ENCODE data around the gene PRICKLE3.
A peak's percentile ranks its signal among the peaks of the same experiment; 100 is the strongest.
"Not testable (repeated sequence)": the region's sequence is repeated elsewhere in the genome, so short reads cannot be mapped to it uniquely, and the experiment has no call there.

Gene PRICKLE3

GRCh38 chrX:49178537-49178936, 7.6 kb downstream of the PRICKLE3 start:
- no peak for DNase-seq (ENCODE audit: low read depth)

GRCh38 chrX:49177873-49178480, 8.2 kb downstream of the PRICKLE3 start:
- DNase-seq (ENCODE audit: low read depth), result no peak

DNA sequence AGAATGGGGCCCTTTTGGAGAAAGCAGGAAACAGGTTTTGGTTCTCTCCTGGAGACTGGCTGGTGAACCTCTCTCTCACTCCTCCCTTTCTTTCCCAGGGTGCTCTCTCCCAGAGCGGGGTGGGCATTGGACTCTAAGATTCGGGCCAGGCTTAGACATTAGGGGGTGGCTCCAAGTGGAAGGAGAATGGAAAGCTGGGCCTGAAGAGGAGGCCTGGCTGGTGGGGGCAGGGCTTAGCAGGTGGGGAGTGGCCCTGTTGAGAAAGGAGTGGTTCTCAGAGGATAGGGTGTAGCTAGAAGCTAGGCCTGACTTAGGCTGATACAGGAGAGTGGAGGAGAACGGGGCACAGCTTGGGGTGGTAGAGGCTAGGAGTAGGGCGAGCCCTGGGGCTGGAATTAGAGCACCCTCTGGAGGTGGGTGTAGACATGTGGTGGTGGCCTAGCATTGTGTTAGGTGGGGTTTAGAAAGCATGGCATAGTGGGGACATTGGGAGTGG, 8.8 kb downstream of the PRICKLE3 start:
- no peak for DNase-seq (ENCODE audit: low read depth)

DNA sequence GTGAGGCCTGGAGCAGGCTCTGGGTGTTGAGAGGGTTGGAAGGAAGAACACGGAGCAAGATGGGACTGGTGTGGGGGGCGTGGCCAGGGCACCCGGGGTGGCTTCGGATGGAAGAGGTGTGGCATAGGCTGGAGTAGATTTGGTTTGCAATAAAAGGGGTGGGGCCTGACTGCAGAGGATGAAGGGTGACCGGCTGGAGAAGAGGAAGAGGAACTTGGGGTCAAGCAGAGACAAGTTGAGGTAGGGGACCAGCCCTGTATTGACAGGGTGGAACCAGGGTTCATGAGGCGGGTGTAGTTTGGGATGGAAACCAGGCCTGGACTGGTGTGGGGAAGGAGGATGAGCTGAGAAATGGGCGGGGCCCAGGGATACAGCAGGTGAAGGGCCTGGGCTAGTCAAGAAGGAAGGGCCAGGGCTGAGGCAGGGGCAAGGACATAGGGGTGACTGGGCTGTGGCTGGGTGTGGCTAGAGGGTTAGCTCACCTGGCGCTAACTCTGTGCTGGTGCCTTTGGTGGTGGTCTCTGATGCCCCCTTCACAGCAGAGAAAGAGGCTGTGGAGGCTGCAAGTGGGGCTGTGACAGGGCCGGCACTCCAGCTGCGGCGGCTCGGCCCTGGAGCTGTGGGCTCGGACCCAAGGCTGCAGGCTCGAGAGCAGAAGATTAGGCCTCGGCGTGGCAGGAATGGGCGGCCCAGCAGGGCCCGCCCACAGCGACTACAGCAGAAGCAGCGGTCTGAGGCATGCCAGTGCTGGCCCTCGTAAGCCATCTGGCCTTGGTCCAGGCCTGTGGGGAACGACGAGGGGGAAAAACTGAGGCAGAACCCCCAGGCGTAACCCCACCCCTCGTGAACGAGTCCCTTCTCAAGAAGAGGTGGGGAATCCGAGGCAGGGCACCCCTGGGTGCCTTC, 9.5 kb downstream of the PRICKLE3 start:
- DNase-seq (ENCODE audit: low read depth), result no peak

- DNase-seq (ENCODE audit: low read depth), result no peak
These were observed 10.5 kb downstream of the PRICKLE3 start for GRCh38 chrX:49175435-49176274.

GRCh38 chrX:49174723-49175122, 11.4 kb downstream of the PRICKLE3 start:
- no peak for DNase-seq (ENCODE audit: low read depth)

DNA sequence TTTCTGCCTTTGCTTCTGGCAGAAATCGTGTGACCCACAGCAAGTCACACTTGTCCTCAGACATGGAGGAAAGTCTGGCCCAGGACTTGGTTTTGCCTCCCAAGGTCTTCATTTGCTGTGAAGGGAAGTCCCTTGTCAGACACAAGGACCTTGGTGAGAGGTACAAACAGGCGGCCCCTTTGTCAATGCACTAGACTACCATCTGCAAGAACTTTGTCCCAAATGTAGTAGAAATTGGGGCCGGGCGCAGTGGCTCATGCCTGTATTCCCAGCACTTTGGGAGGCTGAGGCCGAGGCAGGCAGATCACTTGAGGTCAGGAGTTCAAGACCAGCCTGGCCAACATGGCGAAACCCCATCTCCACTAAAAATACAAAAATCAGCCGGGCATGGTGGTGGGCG, 12.6 kb downstream of the PRICKLE3 start:
- DNase-seq (ENCODE audit: low read depth), result not testable (repeated sequence)

DNA sequence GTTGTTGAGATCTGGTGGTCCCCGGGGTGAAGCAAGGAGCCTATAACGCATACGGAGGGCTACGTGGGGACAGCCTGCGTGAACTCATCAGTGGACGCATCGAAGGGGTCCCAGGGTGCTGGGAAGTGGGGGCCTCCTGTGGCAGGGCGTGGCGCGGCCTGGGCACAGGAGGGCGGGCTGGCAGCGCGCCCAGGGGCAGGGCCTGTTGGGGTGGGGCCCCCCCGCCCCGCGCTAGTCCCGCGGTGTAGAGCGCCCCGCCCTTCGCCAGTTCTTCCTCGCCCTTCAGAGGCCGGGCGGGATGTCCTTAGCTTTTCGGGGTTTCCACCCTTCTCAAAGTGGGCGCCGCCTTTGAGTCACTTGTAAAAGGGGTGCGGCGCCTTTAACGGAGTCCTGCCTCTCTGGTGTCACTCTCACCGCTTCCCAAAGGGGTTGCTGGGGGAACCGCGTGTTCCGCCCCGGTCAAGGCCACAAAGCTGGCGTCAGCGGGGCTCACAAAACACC, 13.8 kb downstream of the PRICKLE3 start:
- DNase-seq (ENCODE audit: low read depth), result peak; percentile 50

DNA sequence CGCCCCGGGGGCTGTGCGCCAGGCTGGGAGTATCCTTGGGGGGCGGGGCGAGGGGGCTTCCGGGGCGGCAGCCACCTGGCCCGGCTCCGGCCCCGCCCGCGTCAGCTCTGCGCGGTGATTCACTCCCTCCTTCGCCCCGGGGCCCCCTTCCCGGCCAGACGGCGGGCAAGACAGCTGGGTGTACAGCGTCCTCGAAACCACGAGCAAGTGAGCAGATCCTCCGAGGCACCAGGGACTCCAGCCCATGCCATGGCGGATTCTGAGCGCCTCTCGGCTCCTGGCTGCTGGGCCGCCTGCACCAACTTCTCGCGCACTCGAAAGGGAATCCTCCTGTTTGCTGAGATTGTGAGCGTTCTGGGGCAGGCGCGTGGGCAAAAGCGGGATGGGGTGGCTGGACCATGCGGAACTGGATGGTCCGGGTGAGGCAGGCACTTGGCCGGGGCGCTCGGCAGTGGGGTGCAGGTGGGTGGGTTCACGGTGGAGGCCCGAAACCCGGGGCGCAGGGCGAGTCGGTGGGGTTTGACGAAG, 14.4 kb downstream of the PRICKLE3 start, which contains the start of gene PLP2:
TSS of gene PLP2 (plus strand) at position 147 of the 528 bp plus-strand sequence. CDS start at position 250, 103 bp downstream.
- peak; percentile 57 for DNase-seq (ENCODE audit: low read depth)

- no peak for DNase-seq (ENCODE audit: low read depth)
These were observed 18.4 kb downstream of the PRICKLE3 start for GRCh38 chrX:49167740-49168108.

DNA sequence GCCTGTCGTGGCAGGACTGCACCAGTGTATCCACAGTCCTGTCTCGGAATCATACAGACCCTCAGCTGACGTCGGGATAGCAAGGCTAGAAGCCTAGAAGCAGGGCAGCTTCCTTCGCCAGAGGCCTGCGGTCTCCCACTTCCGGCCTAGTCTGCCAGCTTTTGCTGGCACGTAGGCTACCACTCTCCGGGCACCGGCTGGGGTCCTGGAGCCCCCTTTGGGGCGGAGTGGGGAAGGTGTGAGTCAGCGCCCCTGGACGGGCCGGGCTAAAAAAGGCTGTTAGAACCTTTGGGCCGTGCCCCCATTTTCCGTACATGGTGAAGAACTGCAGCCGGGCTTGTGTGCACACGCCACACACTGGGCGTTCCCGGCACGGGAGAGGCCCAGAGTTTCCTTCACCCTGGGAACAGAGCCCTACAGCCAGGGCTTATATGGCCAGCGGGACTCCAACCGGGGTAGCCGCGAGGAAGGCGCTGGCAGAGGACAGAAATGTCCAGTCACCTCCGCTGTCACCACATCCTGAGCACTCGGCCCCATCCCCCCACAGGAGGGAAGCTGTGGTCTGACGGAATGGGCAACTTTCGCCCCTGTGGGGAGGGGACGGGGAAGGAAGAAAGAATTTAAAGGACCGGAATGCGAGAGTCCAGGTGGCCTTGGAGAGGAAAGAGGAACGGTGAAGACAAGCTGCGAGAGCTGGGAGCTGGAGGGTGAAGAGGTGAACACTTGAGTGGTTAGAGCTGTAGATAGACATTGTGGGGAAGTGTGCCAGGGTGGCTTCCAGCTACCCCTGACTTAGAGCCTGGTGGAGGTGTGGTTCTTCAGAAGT, 19.0 kb downstream of the PRICKLE3 start:
- peak; percentile 49 for DNase-seq (ENCODE audit: low read depth)

GRCh38 chrX:49165901-49166881, 20.0 kb downstream of the PRICKLE3 start:
- DNase-seq (ENCODE audit: low read depth), result no peak

DNA sequence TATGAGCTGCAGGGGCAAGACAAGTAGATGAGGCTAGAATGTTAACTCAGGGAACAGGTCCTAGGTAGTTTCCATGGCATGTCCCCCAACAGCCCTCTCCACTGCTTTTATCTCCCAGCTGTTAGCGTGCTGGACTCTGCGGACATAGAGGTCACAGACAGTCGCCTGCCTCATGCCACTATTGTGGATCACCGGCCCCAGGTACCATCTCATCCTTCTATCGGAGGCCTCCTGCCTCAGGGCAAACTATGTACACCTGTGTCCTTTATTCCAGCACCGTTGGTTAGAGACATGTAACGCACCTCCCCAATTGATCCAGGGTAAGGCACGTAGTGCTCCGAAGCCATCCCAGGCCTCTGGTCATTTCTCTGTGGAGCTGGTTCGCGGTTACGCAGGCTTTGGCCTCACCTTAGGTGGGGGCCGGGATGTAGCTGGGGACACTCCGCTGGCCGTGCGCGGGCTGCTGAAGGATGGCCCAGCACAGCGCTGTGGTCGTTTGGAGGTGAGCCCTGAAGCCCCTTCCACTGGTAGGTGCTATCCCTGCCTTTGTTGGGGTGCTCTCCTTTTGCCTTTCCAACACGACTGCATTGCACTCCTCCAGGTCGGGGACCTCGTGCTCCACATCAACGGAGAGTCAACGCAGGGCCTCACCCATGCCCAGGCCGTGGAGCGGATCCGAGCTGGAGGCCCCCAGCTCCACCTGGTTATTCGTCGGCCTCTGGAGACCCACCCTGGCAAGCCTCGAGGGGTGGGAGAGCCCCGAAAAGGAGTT, 21.4 kb downstream of the PRICKLE3 start:
- no peak for DNase-seq (ENCODE audit: low read depth)

DNA sequence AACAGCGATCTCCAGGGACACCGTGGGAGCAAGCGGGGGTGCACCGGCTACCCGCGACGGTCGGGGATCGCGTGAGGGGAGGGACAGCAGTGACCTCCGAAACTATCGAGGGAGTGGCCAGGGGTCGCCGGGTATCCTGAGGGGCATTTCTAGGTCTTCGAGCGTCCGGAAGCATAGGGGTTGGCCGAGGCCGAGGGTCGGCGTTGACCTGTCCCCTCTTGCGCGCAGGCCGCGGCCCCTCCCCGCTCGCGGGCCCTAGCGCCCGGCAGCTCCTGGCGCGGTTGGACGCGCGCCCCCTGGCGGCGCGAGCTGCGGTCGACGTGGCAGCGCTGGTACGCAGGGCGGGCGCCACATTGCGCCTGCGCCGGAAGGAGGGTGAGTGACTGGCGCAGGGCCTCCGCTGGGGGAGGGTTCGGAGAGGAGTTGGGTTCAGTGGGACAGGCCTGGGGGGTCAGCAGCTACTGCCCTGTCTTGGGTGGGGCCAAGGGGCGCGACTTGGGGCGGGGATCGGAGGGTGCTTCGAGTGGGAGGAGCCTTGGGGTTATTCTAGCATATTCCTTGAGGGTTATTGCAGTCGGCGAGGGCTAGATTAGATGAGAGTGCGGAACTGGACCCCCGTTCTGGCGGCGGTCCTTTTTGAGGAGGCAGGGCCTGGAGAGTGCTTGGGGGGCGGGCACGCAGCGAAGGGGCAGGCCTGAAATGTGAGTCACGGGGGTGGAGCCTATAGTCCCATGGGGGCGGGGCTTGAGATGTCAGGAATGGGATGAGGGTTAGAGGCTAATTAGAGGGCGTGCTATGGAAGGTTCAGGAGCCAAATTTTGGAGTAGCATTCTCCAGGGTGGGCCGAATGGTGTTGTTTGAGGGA, 22.4 kb downstream of the PRICKLE3 start:
- DNase-seq (ENCODE audit: low read depth), result peak; percentile 51

GRCh38 chrX:49162620-49163019, 23.6 kb downstream of the PRICKLE3 start, which contains the start of gene MAGIX:
Gene MAGIX, plus strand, starts transcription at chrX:49162758. Its CDS starts 132 bp downstream, at chrX:49162890.
- no peak for DNase-seq (ENCODE audit: low read depth)

DNA sequence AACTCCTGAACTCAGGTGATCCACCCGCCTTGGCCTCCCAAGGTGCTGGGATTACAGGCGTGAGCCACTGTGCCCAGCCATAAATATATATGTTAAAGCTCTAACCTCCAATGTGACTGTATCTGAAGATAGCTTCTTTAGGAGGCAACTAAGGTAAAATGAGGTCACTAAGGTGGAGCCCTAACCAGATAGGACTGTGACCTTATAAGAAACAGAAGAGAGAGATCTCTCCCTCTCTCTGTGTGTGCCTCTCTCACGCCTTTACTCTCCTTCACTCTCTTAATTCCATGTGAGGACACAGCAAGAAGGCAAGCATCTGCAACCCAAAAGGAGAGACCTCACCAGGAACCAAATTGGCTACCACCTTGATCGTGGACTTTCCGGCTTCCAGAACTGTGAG, 24.5 kb downstream of the PRICKLE3 start:
- DNase-seq (ENCODE audit: low read depth), result no peak

- DNase-seq (ENCODE audit: low read depth), result no peak
These were observed 25.3 kb downstream of the PRICKLE3 start for GRCh38 chrX:49160908-49161307.

GRCh38 chrX:49157194-49157593, 29.0 kb downstream of the PRICKLE3 start:
- DNase-seq (ENCODE audit: low read depth), result no peak
